IPS-20b (cell line): Measurements from ENCODE around the gene NKTR.

Experiments
- H3K27ac ChIP-seq: one replicate; pipeline ENCODE4 v1.5.1; 2013; ENCODE audit warnings: low read length
- H3K27me3 ChIP-seq: 2 replicates; pipeline ENCODE4 v1.6.1; 2013; ENCODE audit warnings: mild to moderate bottlenecking, low read length, inconsistent platforms; ENCODE audit not compliant: insufficient read depth
- H3K36me3 ChIP-seq: 2 replicates; pipeline ENCODE4 v1.6.1; 2013; ENCODE audit warnings: low read depth, mild to moderate bottlenecking, inconsistent platforms, low read length, moderate library complexity; ENCODE audit not compliant: insufficient read depth
- H3K4me1 ChIP-seq: 2 replicates; pipeline ENCODE4 v1.6.1; 2013; ENCODE audit warnings: mild to moderate bottlenecking, control low read depth, inconsistent platforms, low read length, moderate library complexity; ENCODE audit not compliant: insufficient read depth
- H3K4me3 ChIP-seq: 2 replicates; pipeline ENCODE4 v1.5.1; 2013; ENCODE audit warnings: mild to moderate bottlenecking, low read length, inconsistent platforms
- H3K9ac ChIP-seq: 2 replicates; pipeline ENCODE4 v1.6.1; 2013; ENCODE audit warnings: low read depth, mild to moderate bottlenecking, inconsistent platforms, low read length, moderate library complexity
- H3K9me3 ChIP-seq: 2 replicates; pipeline ENCODE4 v1.6.1; 2013; ENCODE audit warnings: mild to moderate bottlenecking, low read depth, low read length, inconsistent platforms; ENCODE audit not compliant: insufficient read depth

The NKTR gene

GRCh38 chr3:42658771-42659390 is 58.4 kb downstream of the NKTR start:
- H3K4me3 ChIP-seq = no peak overlapping the region
- H3K36me3 ChIP-seq = no peaks in the 10 kb centered on the region
- peaks cover 6% of the 10 kb centered on the region; the same call in 1 of the 2 replicates for H3K4me1 ChIP-seq
- H3K27me3 ChIP-seq = no peaks in the 10 kb centered on the region
- no peak overlapping the region for H3K27ac ChIP-seq
- no peaks in the 10 kb centered on the region for H3K9me3 ChIP-seq
- H3K9ac ChIP-seq = no peak overlapping the region

GRCh38 chr3:42659451-42660130 is 59.1 kb downstream of the NKTR start:
- no peak overlapping the region for H3K4me3 ChIP-seq
- H3K27ac ChIP-seq = no peak overlapping the region
- no peaks in the 10 kb centered on the region for H3K27me3 ChIP-seq
- H3K9me3 ChIP-seq = no peaks in the 10 kb centered on the region
- H3K36me3 ChIP-seq = no peaks in the 10 kb centered on the region
- H3K4me1 ChIP-seq = peaks cover 6% of the 10 kb centered on the region; the same call in 1 of the 2 replicates
- no peak overlapping the region; the same call in 1 of the 2 replicates for H3K9ac ChIP-seq

- Histone ChIP-seq H3K27ac (no peak overlapping the region), H3K27me3 (no peaks in the 10 kb centered on the region), H3K4me3 (no peak overlapping the region), H3K4me1 (peaks cover 2% of the 10 kb centered on the region; the same call in 1 of the 2 replicates), H3K36me3 (no peaks in the 10 kb centered on the region), H3K9ac (no peak overlapping the region; the same call in 1 of the 2 replicates), H3K9me3 (no peaks in the 10 kb centered on the region)
Observed at GRCh38 chr3:42660131-42660715, 59.7 kb downstream of the NKTR start.

- H3K27me3 ChIP-seq = no peaks in the 10 kb centered on the region
- no peak overlapping the region for H3K27ac ChIP-seq
- no peak overlapping the region for H3K4me3 ChIP-seq
- no peaks in the 10 kb centered on the region for H3K36me3 ChIP-seq
- no peaks in the 10 kb centered on the region; the same call in 1 of the 2 replicates for H3K4me1 ChIP-seq
- no peak overlapping the region for H3K9ac ChIP-seq
- H3K9me3 ChIP-seq = no peaks in the 10 kb centered on the region
Observed at GRCh38 chr3:42660898-42661297, 60.4 kb downstream of the NKTR start.

GRCh38 chr3:42661593-42662022 is 61.1 kb downstream of the NKTR start:
- no peaks in the 10 kb centered on the region for H3K27me3 ChIP-seq
- H3K9me3 ChIP-seq = no peaks in the 10 kb centered on the region
- no peak overlapping the region for H3K9ac ChIP-seq
- no peaks in the 10 kb centered on the region for H3K4me1 ChIP-seq
- no peak overlapping the region for H3K4me3 ChIP-seq
- no peak overlapping the region for H3K27ac ChIP-seq
- H3K36me3 ChIP-seq = no peaks in the 10 kb centered on the region

- no peaks in the 10 kb centered on the region for H3K36me3 ChIP-seq
- no peaks in the 10 kb centered on the region for H3K9me3 ChIP-seq
- H3K4me3 ChIP-seq = no peak overlapping the region
- no peaks in the 10 kb centered on the region for H3K27me3 ChIP-seq
- H3K27ac ChIP-seq = no peak overlapping the region
- no peaks in the 10 kb centered on the region for H3K4me1 ChIP-seq
- H3K9ac ChIP-seq = no peak overlapping the region
Observed at GRCh38 chr3:42662037-42662812, 61.7 kb downstream of the NKTR start.

GRCh38 chr3:42662813-42663535 is 62.5 kb downstream of the NKTR start:
- Histone ChIP-seq H3K36me3 (no peaks in the 10 kb centered on the region), H3K27me3 (no peaks in the 10 kb centered on the region), H3K4me3 (no peak overlapping the region), H3K4me1 (no peaks in the 10 kb centered on the region), H3K27ac (no peak overlapping the region), H3K9ac (no peak overlapping the region), H3K9me3 (no peaks in the 10 kb centered on the region)

- Histone ChIP-seq H3K27ac (no peak overlapping the region), H3K9me3 (no peaks in the 10 kb centered on the region), H3K36me3 (no peaks in the 10 kb centered on the region), H3K27me3 (no peaks in the 10 kb centered on the region), H3K4me3 (no peak overlapping the region), H3K4me1 (no peaks in the 10 kb centered on the region), H3K9ac (no peak overlapping the region)
Observed at GRCh38 chr3:42663581-42664437, 63.3 kb downstream of the NKTR start.

GRCh38 chr3:42664438-42664803 is 63.9 kb downstream of the NKTR start:
- Histone ChIP-seq H3K27me3 (no peaks in the 10 kb centered on the region), H3K27ac (no peak overlapping the region), H3K4me3 (no peak overlapping the region), H3K36me3 (no peaks in the 10 kb centered on the region), H3K9ac (no peak overlapping the region), H3K4me1 (no peaks in the 10 kb centered on the region), H3K9me3 (no peaks in the 10 kb centered on the region)

- no peaks in the 10 kb centered on the region for H3K4me1 ChIP-seq
- H3K9ac ChIP-seq = no peak overlapping the region
- H3K36me3 ChIP-seq = no peaks in the 10 kb centered on the region
- no peaks in the 10 kb centered on the region for H3K9me3 ChIP-seq
- no peak overlapping the region for H3K27ac ChIP-seq
- H3K27me3 ChIP-seq = no peaks in the 10 kb centered on the region
- H3K4me3 ChIP-seq = no peak overlapping the region
Observed at GRCh38 chr3:42665050-42665878, 64.8 kb downstream of the NKTR start.
